ENCODE measurements around the gene PAK5.

PAK5 gene

DNA sequence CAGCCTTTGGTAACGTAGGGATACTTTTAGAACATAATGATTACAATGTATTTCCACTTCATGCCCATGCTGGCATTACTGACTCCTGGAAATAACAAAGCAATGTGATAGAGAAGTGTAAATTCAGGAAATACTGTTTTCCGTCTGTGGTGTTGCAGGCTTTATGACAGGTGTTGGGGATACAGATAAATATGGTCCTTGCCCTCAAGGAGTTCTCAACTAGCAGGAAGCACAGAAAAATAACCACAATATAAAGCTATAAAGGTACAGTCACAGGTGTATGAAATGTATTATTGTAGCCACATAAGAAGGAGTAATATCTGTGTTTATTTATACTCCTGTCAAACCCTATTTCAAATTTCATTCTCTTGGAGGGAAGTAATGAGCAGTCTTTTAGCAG is 337.4 kb downstream of the PAK5 start:
- H3K4me3 ChIP-seq (ENCODE audit: low read length), result no peak overlapping the region
- TF ChIP-seq, protein P1, sequence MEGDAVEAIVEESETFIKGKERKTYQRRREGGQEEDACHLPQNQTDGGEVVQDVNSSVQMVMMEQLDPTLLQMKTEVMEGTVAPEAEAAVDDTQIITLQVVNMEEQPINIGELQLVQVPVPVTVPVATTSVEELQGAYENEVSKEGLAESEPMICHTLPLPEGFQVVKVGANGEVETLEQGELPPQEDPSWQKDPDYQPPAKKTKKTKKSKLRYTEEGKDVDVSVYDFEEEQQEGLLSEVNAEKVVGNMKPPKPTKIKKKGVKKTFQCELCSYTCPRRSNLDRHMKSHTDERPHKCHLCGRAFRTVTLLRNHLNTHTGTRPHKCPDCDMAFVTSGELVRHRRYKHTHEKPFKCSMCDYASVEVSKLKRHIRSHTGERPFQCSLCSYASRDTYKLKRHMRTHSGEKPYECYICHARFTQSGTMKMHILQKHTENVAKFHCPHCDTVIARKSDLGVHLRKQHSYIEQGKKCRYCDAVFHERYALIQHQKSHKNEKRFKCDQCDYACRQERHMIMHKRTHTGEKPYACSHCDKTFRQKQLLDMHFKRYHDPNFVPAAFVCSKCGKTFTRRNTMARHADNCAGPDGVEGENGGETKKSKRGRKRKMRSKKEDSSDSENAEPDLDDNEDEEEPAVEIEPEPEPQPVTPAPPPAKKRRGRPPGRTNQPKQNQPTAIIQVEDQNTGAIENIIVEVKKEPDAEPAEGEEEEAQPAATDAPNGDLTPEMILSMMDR (conservative IDR thresholded peaks at IDR 0.05; ENCODE audit: low read depth, low read length), result no peak
- no peak for DNase-seq (ENCODE audit: low read depth)

DNA sequence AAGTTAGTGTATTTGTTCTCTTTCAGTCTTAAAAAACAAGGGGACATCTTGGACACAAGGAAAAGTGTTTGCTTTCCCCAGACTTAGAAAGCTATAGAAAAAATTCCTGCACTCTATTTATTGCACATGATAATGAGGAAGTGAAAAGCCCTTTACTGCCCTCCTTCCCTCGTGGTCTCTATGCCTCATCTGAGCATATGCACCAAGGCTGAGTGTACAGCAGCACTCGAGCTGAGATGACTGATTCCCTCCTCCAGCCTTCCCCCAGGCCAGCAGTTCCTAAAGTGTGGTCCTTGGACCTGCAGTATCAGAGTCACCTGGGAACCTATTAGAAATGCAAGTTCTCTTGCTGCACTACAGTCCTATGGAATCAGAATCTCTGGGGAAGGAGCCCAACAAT is 338.8 kb downstream of the PAK5 start:
- TF ChIP-seq, protein P1 (conservative IDR thresholded peaks at IDR 0.05; ENCODE audit: low read depth, low read length), result no peak
- no peak for DNase-seq (ENCODE audit: low read depth)

DNA sequence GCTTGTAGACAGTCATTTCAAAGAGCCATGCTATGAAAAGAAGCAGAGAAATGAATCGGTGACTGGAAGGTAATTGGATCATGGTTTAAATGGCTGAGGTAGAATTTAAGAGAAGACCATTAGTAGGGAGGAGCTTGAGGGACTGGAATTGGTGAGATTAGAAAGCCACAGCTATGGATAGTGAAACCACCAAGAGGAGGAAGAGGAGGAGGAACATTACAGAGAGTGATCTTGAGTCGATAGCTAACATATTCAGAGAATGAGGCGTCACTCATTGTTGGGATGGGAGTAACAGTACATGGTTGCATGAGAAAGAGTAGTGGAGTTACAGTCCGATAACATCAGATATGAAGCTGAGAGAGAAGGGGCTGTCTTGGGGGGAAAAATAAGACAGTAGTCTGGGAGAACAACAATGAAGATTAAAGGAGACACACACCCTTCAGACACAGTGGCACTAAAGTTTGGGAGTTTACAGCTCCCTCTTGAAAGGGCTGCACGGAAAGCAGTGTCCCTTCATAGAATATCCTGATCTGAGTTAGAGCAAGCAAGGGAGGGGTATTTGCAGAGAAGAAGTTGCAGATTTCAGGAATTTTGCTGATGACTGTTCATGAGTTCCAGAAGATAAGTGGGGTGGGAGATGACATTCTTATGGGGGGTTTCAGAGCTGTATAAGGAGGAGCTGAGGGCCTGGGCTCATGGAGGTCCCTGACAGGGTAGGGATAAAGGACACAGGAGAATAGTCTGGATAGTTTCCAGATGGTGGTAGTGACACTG is 339.6 kb downstream of the PAK5 start:
- no peak for DNase-seq (ENCODE audit: low read depth)
- no peak overlapping the region for H3K4me3 ChIP-seq (ENCODE audit: low read length)
- TF ChIP-seq, protein P1 (conservative IDR thresholded peaks at IDR 0.05; ENCODE audit: low read depth, low read length), result no peak

More for the DNA sequence above, 338.8 kb downstream of the PAK5 start:
- no peak overlapping the region for H3K4me3 ChIP-seq (ENCODE audit: low read length)

DNA sequence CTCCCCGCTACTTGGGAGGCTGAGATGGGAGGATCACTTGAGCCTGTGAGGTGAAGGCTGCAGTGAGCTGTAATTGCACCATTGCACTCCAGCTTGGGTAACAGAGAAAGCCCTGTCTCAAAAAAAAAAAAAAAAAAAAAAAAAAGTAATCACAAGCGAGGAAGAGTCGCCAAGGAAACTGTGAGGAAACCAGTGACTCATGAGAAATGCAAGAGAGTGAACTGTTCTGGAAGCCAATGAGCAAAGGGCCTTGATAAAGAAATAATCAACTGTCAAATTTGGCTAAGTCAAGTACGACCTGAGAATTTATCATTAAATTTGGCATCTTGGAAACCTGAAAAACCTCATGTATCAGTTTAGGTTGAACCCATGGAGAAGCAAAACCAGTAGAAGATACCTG is 340.6 kb downstream of the PAK5 start:
- no peak for DNase-seq (ENCODE audit: low read depth)
- TF ChIP-seq, protein P1 (conservative IDR thresholded peaks at IDR 0.05; ENCODE audit: low read depth, low read length), result no peak
- no peak overlapping the region for H3K4me3 ChIP-seq (ENCODE audit: low read length)

DNA sequence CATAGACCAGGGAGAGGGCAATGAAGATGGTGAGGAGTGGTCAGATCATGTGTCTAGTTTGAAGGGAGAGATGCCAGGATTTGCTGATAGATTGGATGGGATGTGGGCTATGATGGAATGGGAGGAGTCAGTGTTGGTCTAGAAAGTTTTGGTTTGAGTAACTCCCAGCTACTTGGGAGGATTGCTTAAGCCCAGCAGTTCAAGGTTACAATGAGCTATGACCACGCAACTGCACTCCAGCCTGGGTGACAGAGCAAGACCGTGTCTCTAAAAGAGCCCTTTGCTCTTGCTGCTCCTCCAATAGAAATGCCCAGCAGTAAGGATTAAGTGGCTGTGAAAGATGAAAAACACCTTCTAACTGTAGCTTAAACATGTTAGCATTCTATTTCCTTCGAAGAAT is 342.7 kb downstream of the PAK5 start:
- no peak overlapping the region for H3K4me3 ChIP-seq (ENCODE audit: low read length)
- no peak for DNase-seq (ENCODE audit: low read depth)
- TF ChIP-seq, protein P1 (conservative IDR thresholded peaks at IDR 0.05; ENCODE audit: low read depth, low read length), result no peak

DNA sequence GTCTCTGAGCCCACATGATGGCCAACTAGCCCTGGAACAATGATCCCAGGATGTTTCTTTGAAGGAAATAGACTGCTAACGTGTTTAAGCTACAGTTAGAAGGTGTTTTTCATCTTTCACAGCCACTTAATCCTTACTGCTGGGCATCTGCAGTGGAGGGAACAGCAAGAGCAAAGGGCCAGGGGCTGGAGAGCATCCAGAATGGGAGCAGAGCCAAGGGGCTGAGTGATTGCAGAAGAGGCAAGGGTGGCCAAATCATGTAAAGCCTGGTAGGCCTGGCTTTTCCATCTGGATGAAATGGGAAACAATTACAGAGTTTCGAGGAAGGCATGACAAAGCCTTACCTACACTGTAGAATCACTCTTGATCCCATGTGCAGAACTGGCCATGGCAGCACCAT is 343.2 kb downstream of the PAK5 start:
- H3K4me3 ChIP-seq (ENCODE audit: low read length), result no peak overlapping the region
- DNase-seq (ENCODE audit: low read depth), result no peak
- TF ChIP-seq, protein P1 (conservative IDR thresholded peaks at IDR 0.05; ENCODE audit: low read depth, low read length), result no peak

DNA sequence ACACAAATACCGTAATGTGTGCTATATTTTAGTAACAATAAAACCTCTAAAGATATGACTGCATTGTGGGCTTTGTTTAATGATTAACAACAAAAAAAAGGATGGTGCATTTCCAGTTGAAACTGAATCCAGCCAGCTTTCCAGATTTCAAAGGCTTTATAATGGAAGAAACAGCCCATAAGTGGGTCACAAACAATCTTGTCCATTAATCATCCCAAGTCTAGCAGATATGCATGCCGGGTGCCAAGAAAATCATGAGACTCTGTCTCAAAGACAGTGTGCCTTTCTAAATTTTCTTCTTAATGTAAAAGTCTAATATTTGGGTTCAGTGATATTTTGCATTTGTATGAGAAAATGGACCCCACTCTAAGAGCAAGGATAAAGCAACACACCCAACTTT is 345.1 kb downstream of the PAK5 start:
- TF ChIP-seq, protein P1 (conservative IDR thresholded peaks at IDR 0.05; ENCODE audit: low read depth, low read length), result no peak
- no peak for DNase-seq (ENCODE audit: low read depth)
- H3K4me3 ChIP-seq (ENCODE audit: low read length), result no peak overlapping the region
